Aorta (tissue), 5 donors: Measurements from ENCODE around the gene EDARADD. TPM values are rescaled to one million over a fixed set of nuclear protein-coding genes. Genes with fewer than 3 reads are reported as not detected.

ENCODE experiments used
- ATAC-seq: fragments of 200-7000 bp; cut with Tn5 transposase; one replicate; pipeline ENCODE4 v1.9.1; 2022; ENCODE audit warnings: moderate library complexity; ENCODE audit not compliant: low FRiP score
- DNase-seq, 2 donors: peaks; one replicate each; pipeline ENCODE4 v3.0.0-alpha.2; 2020
- H3K27ac ChIP-seq, 2 donors: one replicate each; pipeline ENCODE4 v1.5.1; 2013; ENCODE audit warnings: low read length in 2 of 2, mild to moderate bottlenecking in 2 of 2, moderate library complexity in 2 of 2, control low read depth in 1 of 2, inconsistent platforms in 1 of 2, low read depth in 1 of 2
- H3K27me3 ChIP-seq, 2 donors: one replicate each; pipeline ENCODE4 v1.6.1; 2013; ENCODE audit warnings: control low read depth in 1 of 2, low read length in 1 of 2, mild to moderate bottlenecking in 1 of 2, moderate library complexity in 1 of 2; ENCODE audit not compliant: insufficient read depth in 2 of 2, control insufficient read depth in 1 of 2
- H3K36me3 ChIP-seq, 2 donors: one replicate each; pipeline ENCODE4 v1.6.1; 2013; ENCODE audit warnings: control low read depth in 1 of 2, low read length in 1 of 2, mild to moderate bottlenecking in 1 of 2; ENCODE audit not compliant: insufficient read depth in 2 of 2, control insufficient read depth in 1 of 2
- H3K4me1 ChIP-seq, 2 donors: one replicate each; pipeline ENCODE4 v1.6.1; 2013; ENCODE audit warnings: low read length in 2 of 2, control low read depth in 1 of 2, mild to moderate bottlenecking in 1 of 2, moderate library complexity in 1 of 2; ENCODE audit not compliant: insufficient read depth in 2 of 2, control insufficient read depth in 1 of 2
- H3K4me3 ChIP-seq, 2 donors: one replicate each; pipeline ENCODE4 v1.5.1; 2013; ENCODE audit warnings: low read length in 2 of 2, control low read depth in 1 of 2, mild to moderate bottlenecking in 1 of 2
- H3K9me3 ChIP-seq: one replicate; pipeline ENCODE4 v1.6.1; 2013; ENCODE audit warnings: mild to moderate bottlenecking, low read length; ENCODE audit not compliant: control insufficient read depth
- WGBS, 2 donors: extraction: QIAGEN DNeasy Blood & Tissue Kit; methylation state at CpG; one replicate each; pipeline ENCODE4 v1.1.7; 2013; 5-methylcytosine and 5-hydroxymethylcytosine counted together
- intact Hi-C, 2 donors: fragments of 100-400 bp; cut with DNase I; formaldehyde crosslinking; loops; one replicate each; pipeline versions ENCODE4 v1.14.2 to v1.15.0; 2022
- polyA plus RNA-seq, 2 donors: library from polyadenylated mRNA; stranded (reverse); fragments of 200-250 nt; gene quantifications; one replicate each; pipeline ENCODE4 v1.2.3, GENCODE V29; 2013
- total RNA-seq, 2 donors: library from RNA; stranded (reverse); fragmentation: NEBNext Ultra II Directional; extraction: Animal tissue kit (Norgen Biotek cat#: 25700); gene quantifications; one replicate each; pipeline ENCODE4 v1.2.1, GENCODE V29; 2021
- donor health status: healthy with polysubstance abuse.
- donor health status: Bipolar disorder and iron deficiency.
- donor health status: DM: no; HTN: no; CAD: no.
- donor health status: DM: no; HTN: no; CAD: no.
- donor health status: DM: yes; HTN: yes; CAD: no.

EDARADD gene
- total and polyA plus RNA-seq, 4 donors: 0.25 to 0.59 (median 0.43) TPM

DNA sequence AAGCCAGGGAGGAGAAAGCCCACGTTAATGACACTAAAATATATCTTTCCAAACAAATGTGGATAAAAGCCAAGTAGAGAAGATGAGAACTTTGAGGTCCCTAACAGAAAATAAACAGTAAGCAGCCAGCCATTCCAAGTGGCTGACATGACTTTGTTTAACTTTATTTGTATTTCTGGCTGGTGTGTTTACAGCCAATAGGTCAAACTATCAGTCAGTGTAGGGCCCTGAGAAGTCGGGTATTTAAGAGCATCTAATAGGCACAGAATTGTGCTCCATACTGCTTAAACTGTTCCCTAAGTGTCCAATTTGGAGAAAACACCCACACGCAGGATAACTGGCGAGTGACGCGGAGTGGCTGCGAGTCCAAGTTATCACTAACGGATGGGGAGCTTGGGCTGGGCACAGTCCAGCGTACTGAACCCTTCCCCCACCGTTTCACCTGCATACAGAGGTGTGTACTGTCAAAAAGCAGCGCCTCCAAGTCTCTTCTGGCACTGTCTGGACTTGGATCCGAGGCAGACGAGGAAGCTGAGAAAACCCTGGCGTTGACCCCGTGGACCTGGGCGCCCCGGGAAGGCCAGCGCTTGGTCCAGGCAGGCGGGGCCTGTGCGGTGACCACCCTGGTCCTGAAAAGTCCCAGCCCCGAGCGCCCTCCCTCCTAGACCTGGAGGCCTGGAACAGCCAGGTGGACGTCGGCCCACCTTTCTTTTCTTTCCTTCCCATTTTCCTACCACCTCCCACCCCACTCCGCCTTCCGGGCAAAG is 129.0 kb downstream of the EDARADD start:
- Histone ChIP-seq H3K4me1 (no peaks in the 10 kb centered on the region), H3K9me3 (no peaks in the 10 kb centered on the region), H3K27ac (peak overlapping the region in 1 of 2 donors; percentile 74), H3K36me3 (peaks cover 0 to 3% of the 10 kb centered on the region in 2 donors), H3K27me3 (no peaks in the 10 kb centered on the region), H3K4me3 (peak overlapping the region; percentile 61 to 86)
- WGBS, 2 donors: 11 to 17% methylated on average over 26 of the region's 26 CpGs
- intact Hi-C loops: no loop called here
- ATAC-seq (peak; percentile 74), DNase-seq (peak in 1 of 2 donors; percentile 65)

DNA sequence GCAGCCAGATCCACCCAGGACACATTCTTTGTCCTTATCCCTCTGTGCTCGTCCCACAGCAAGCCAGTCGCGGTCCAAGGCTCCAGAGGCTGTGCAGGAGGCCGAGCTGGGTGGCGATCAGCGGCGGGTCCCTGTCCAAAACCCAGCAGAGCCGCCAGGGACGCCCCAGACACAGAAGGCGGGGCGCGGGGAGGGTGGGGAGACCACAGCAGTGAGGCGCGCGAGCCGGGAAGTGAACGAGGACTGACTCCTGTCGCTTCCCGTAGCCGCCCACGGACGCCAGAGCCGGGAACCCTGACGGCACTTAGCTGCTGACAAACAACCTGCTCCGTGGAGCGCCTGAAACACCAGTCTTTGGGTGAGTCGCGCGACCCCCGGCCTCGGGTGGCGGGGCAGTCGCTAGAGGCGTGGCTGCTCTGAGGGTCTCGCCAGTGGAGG is 129.6 kb downstream of the EDARADD start, which contains the start of gene LGALS8:
TSS of gene LGALS8 (plus strand) at position 279 of the 438 bp plus-strand sequence. CDS start 2,089 bp downstream, outside the sequence.
- 0% methylated on average over 35 of the region's 35 CpGs for WGBS, 2 donors
- no peaks in the 10 kb centered on the region for H3K27me3 ChIP-seq
- peaks cover 0 to 3% of the 10 kb centered on the region in 2 donors for H3K36me3 ChIP-seq
- H3K4me1 ChIP-seq: no peaks in the 10 kb centered on the region
- peak; percentile 97 for ATAC-seq
- peak within 1 kb of the TSS; percentile 1 to 85 for H3K27ac ChIP-seq
- H3K9me3 ChIP-seq: no peaks in the 10 kb centered on the region
- H3K4me3 ChIP-seq: peak within 1 kb of the TSS; percentile 61 to 86
- intact Hi-C loops: no loop called here
- DNase-seq: peak; percentile 95 to 97

GRCh38 chr1:236524142-236524894 is 130.2 kb downstream of the EDARADD start:
- peak; percentile 86 for ATAC-seq
- Histone ChIP-seq H3K4me3 (peak overlapping the region; percentile 61 to 86), H3K27ac (peak overlapping the region; percentile 1 to 85), H3K36me3 (peaks cover 0 to 3% of the 10 kb centered on the region in 2 donors), H3K9me3 (no peaks in the 10 kb centered on the region), H3K4me1 (no peaks in the 10 kb centered on the region), H3K27me3 (no peaks in the 10 kb centered on the region)
- peak; percentile 65 to 78 for DNase-seq
- intact Hi-C loops: no loop called here
- 0% methylated on average over 32 of the region's 32 CpGs for WGBS, 2 donors

DNA sequence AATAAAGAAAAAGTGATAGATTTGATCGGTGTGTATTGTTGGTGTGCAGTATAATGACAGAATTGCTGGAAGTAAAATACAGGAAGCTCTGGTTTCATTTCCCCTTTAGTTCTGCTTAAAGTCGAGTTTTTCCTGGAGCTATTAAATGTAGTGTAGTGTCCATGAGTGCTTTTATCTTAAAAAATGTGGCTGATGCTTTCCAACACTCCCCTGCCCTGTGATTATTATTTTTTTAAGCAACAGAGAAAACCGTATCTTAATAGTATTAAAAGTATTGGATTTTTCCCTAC is 130.8 kb downstream of the EDARADD start:
- H3K27ac ChIP-seq: no peak overlapping the region

DNA sequence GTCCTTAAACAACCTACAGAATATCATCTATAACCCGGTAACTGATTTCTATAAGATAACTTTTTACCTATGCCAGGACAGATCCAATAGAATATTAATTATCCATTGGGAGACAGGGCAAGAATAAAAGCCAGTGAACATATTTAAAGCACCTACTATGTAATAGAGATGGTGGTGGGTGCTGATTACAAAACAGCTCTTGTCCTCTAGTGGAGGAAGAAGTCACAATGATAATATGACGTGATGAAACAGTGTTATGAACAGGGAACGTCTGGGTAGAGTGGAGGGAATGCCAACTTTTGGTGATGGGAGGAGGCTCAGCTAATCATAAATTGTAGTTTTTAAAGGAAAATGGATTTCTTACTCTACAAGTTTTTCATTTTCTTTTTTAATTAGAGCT is 132.0 kb downstream of the EDARADD start:
- no peak overlapping the region for H3K27ac ChIP-seq
- intact Hi-C loops: no loop called here
- DNase-seq (no peak), ATAC-seq (no peak)
- no peaks in the 10 kb centered on the region for H3K27me3 ChIP-seq
- peaks cover 0 to 5% of the 10 kb centered on the region in 2 donors for H3K36me3 ChIP-seq
- no peak overlapping the region for H3K4me3 ChIP-seq
- H3K4me1 ChIP-seq: no peaks in the 10 kb centered on the region
- 85% methylated on average over 3 of the region's 3 CpGs for WGBS, 2 donors
- H3K9me3 ChIP-seq: no peaks in the 10 kb centered on the region

More for the DNA sequence above, 130.8 kb downstream of the EDARADD start:
- DNase-seq (no peak), ATAC-seq (no peak)
- Histone ChIP-seq H3K27me3 (no peaks in the 10 kb centered on the region), H3K9me3 (no peaks in the 10 kb centered on the region), H3K4me3 (peak overlapping the region; percentile 61 to 86), H3K4me1 (no peaks in the 10 kb centered on the region), H3K36me3 (peaks cover 0 to 3% of the 10 kb centered on the region in 2 donors)
- intact Hi-C loops: no loop called here
- 5 to 7% methylated on average over 3 of the region's 3 CpGs for WGBS, 2 donors

DNA sequence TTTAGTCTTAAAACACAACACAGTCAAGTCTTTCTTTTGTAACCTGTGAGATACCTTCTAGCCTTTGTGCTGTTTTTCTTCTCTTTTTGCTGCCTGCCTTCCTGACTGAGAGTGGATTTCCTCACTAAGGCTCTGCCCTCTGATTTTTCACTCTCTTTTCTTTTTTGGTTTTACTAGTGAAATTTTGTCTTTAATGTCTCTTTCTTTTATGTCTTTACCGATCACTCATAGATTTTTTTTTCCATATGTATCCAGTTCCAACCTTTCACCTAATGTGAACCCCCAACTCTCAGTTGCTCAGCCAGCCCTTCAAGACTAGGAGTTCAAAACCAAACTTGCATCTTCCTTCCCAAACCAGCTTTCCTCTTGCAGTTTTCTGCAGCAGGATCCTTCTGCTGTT is 136.2 kb downstream of the EDARADD start:
- DNase-seq: no peak
- intact Hi-C loops: no loop called here
- Histone ChIP-seq H3K27me3 (no peaks in the 10 kb centered on the region), H3K4me1 (no peaks in the 10 kb centered on the region), H3K36me3 (peaks cover 0 to 5% of the 10 kb centered on the region in 2 donors), H3K9me3 (no peaks in the 10 kb centered on the region), H3K4me3 (no peak overlapping the region), H3K27ac (no peak overlapping the region)
- no peak for ATAC-seq
- WGBS, 2 donors: 81% methylated on average over 1 of the region's 1 CpG

DNA sequence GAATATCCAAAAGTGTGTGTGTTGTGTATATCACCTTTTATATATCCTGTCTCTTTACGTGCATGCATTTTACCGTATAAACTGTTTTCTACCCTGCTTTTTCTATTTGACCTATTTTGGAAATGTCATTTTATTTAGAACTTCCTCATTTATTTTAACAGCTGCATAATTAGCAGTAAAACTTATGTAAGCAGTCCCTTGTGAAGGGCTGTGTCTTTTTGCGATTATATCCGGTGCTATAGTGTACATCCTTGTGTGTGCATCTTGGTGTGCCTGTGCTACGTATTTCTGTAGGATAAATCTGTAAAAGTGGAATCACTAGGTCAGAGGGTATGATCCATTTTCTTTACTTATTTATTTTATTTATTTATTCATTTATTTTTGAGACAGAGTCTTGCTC is 136.9 kb downstream of the EDARADD start:
- 81 to 82% methylated on average over 5 of the region's 5 CpGs for WGBS, 2 donors

DNA sequence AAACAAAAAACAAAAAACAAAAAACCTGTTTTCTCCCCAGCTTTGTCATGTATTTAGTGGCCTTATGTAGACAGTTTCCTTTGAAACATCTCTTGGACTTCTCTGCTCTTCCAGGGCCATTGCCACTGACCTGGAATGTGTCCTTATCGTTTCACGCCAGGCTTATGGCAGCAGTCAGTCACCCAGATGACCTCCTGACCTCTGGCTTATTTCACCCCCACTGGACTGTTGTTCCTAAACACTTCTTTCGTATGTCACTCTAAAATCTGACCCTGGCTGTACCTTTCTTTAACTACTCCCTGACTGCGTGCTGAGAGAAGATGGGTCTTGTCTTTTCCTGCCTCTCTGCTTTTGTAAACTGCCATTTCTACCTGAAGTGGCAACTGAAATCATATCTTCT is 138.8 kb downstream of the EDARADD start:
- no peak for DNase-seq
- Histone ChIP-seq H3K4me1 (no peaks in the 10 kb centered on the region), H3K27ac (no peak overlapping the region), H3K9me3 (no peaks in the 10 kb centered on the region), H3K36me3 (peaks cover 0 to 5% of the 10 kb centered on the region in 2 donors), H3K27me3 (no peaks in the 10 kb centered on the region), H3K4me3 (no peak overlapping the region)
- WGBS, 2 donors: 80% methylated on average over 4 of the region's 4 CpGs
- no peak for ATAC-seq
- intact Hi-C loops: no loop called here

More for the DNA sequence above, 136.9 kb downstream of the EDARADD start:
- Histone ChIP-seq H3K36me3 (peaks cover 0 to 5% of the 10 kb centered on the region in 2 donors), H3K27me3 (no peaks in the 10 kb centered on the region), H3K9me3 (no peaks in the 10 kb centered on the region), H3K4me1 (no peaks in the 10 kb centered on the region), H3K4me3 (no peak overlapping the region), H3K27ac (no peak overlapping the region)
- ATAC-seq: no peak
- DNase-seq: no peak
- intact Hi-C loops: no loop called here
